ENCODE measurements around the gene CUBN. TPM values are rescaled to one million over a fixed set of nuclear protein-coding genes. Genes with fewer than 3 reads are reported as not detected.

CUBN gene
- total and polyA plus RNA-seq, 9 of the 15 experiments (the other 6 are each of a cell fraction or from before 2014, with no cell fraction given) = 0.04 to 0.33 (median 0.09) TPM

GRCh38 chr10:17162828-17163227 is 33.2 kb upstream of the CUBN start:
- H2AFZ ChIP-seq (ENCODE audit: low read depth, low read length) = no peak overlapping the region
- POLR2A ChIA-PET = no interaction called here
- no peaks in the 10 kb centered on the region for H3K9me1 ChIP-seq (ENCODE audit: control insufficient read depth, insufficient read depth, low read length)
- DNase-seq (ENCODE audit: extremely low read depth in 1 of 4, low spot score in 3 of 4) (no peak), FAIRE-seq (no peak), ATAC-seq (no peak)
- H3K4me2 ChIP-seq (ENCODE audit: insufficient read depth, low read length) = no peak overlapping the region
- in situ Hi-C loops (cut with MboI) (no loop called here), intact Hi-C loops (cut with micrococcal nuclease) (no loop called here)
- no peaks in the 10 kb centered on the region for H3K36me3 ChIP-seq (ENCODE audit: control insufficient read depth, insufficient read depth, low read length)
- no peaks in the 10 kb centered on the region for H4K20me1 ChIP-seq (replicated peaks; ENCODE audit: control insufficient read depth, insufficient read depth, low read length)
- no peak overlapping the region for H3K9ac ChIP-seq (ENCODE audit: insufficient read depth in 1 of 2, low read depth in 2 of 2, low read length in 2 of 2)
- peaks cover 0 to 7% of the 10 kb centered on the region in 2 experiments; a peak in 1 of 5 replicates for H3K4me1 ChIP-seq (replicated peaks in 1 of 2; ENCODE audit: control insufficient read depth in 2 of 2, insufficient read depth in 2 of 2, low read length in 2 of 2)
- H3K27ac ChIP-seq (ENCODE audit: extremely low read depth, low read depth, low read length) = no peak overlapping the region
- 40% methylated on average over 2 of the region's 2 CpGs for WGBS (ENCODE audit: insufficient coverage, low coverage, missing lambda C conversion rate)
- no peaks in the 10 kb centered on the region for H3K79me2 ChIP-seq (ENCODE audit: control insufficient read depth, insufficient read depth, low read length)
- H3K27me3 ChIP-seq (ENCODE audit: control insufficient read depth in 2 of 2, insufficient read depth in 2 of 2, low read length in 2 of 2) = no peaks in the 10 kb centered on the region
- no peaks in the 10 kb centered on the region for H3K9me3 ChIP-seq (replicated peaks; ENCODE audit: control insufficient read depth, insufficient read depth, low read depth, low read length)
- TF ChIP-seq E4F1 (CRISPR knock-in tag; IDR thresholded peaks at IDR 0.05; ENCODE audit: borderline replicate concordance) = no peak
- TF ChIP-seq GMEB1 (CRISPR knock-in tag; IDR thresholded peaks at IDR 0.05) = no peak
- TF ChIP-seq RERE (CRISPR knock-in tag; IDR thresholded peaks at IDR 0.05; ENCODE audit: borderline replicate concordance) = no peak
- no peak overlapping the region for H3K4me3 ChIP-seq
- CTCF ChIA-PET (ENCODE audit: low intra/inter-chr PET ratio) = no interaction called here
- BruUV-seq (replicated peaks) = no TSS peak

All from K562 (cell line).